Measurements from ENCODE around the gene HERC6.
"Not testable (repeated sequence)": the region's sequence is repeated elsewhere in the genome, so short reads cannot be mapped to it uniquely, and the experiment has no call there.

HERC6 gene

DNA sequence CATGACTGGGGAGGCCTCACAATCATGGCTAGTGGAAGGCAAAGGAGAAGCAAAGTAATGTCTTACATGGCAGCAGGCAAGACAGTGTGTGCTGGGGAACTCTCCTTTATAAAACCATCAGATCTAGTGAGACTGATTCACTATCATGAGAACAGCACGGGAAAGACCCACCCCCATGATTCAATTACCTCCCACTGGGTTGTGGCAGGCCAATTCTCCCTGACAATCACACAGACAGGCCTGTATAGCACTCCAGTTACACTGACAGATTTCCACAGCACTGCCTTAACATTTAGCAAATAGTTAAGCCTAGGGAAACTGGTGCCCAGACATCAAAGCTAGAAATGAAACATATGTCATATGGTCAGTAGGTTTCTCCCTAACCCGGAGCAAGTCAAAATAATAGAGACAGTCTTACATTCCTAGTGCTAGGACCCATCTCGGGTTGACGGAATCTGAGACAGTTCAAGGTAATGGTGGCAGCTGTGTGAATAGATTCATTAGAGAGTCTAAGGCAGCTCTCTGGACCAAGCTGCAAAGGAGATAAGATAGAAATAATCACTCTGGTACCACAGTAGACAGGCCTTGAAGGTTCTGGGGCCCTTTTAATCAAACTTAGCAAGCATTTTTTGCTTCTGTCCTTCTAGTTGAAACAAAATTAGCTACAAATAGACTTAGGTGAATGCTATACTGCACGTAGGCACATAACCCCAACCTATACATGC, 68.9 kb downstream of the HERC6 start:
- peak; percentile 74 for DNase-seq (ENCODE audit: low spot score)

DNA sequence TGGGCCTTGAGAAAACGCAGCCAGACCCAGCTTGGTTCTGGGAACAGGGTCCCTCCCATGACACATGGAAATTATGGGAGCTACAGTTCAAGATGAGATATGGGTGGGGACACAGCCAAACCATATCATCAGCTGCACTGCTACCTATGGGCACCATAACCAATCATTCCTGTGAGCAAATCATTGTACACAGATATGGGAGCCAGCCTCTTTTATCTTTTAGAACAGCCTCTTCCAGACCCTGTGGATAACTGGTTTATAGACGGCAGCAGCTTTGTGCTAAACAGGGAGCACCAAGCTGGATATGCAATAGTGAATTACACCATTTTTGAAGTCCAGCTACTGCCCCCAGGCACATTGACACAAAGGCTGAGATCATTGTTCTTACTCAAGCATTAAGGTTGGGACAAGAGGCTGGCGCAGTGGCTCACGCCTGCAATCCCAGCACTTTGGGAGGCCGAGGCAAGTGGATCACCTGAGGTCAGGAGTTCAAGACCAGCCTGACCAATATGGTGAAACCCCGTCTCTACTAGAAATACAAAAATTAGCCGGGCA, 69.6 kb downstream of the HERC6 start:
- not testable (repeated sequence) for DNase-seq (ENCODE audit: low spot score)

DNA sequence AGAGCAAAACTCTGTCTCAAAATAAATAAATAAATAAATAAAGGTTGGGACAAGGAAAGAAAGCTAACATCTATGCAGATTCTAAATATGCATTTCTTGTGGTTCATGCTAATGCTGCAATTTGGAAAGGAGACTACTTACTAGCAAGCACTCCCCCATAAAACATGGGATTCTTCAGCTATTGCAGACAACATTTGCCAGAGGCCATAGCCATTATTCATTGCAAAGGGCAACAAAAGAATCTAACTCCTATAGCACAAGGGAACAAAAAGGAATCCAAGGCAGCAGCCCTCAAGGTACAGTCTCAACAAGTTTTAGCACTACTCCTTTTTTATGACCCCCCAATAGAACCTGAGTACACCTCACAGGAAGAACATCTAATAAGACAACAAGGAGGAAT, 70.2 kb downstream of the HERC6 start:
- DNase-seq (ENCODE audit: low spot score) = no peak

DNA sequence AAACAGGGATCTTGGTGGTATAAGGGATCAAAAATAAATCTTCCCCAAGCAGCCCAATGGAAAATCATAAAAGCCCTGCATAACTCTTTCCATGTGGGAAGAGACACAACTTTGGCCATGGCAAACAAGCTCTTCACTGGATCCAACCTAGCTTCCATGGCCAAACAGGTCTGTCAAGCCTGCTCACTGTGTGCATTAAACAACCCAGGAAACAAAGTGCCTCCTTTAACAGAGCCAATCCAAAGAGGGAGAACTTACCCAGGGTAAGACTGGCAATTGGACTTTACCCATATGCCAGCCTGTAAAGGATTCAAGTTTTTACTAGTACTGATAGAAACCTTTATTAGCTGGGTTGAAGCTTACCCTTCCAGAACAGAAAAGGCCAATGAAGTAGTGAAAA, 70.6 kb downstream of the HERC6 start:
- no peak for DNase-seq (ENCODE audit: low spot score)

DNA sequence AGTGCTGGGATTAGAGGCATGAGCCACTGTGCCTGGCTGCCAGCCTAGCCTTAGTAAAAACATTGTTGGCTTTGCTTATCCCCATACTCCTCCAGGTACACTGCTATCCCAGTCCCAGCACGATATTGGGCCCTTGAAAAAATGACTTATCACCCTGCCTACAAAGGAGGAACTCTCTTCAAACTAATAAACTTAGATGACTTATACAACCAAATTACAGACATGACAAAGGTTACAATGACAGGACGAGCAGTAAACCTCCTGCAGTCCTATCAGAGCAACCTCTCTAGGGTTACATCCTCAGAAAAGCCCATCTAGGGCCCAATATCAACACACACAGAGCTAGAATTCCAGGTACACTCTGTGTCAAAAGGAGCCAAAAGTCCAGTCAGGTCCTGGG, 72.6 kb downstream of the HERC6 start:
- DNase-seq (ENCODE audit: low spot score) = no peak

DNA sequence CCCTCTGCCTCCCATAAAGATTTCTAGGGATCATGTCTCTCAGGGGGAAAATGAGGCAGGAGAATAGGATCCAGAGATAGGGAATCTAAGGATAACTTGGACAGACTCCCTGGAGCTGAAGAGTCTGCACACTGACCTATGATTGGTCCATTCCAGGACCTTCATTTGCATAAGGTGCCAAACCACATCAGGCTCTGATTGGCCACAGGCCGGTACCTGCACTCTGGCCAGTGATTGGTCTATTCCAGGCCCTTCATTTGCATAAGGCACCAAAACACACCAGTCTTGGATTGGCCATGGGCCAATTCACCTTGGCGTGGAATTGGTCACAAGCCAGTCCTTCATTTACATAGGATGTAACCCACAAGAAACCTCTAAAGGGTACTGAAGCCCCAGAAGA, 74.3 kb downstream of the HERC6 start:
- no peak for DNase-seq (ENCODE audit: low spot score)

DNA sequence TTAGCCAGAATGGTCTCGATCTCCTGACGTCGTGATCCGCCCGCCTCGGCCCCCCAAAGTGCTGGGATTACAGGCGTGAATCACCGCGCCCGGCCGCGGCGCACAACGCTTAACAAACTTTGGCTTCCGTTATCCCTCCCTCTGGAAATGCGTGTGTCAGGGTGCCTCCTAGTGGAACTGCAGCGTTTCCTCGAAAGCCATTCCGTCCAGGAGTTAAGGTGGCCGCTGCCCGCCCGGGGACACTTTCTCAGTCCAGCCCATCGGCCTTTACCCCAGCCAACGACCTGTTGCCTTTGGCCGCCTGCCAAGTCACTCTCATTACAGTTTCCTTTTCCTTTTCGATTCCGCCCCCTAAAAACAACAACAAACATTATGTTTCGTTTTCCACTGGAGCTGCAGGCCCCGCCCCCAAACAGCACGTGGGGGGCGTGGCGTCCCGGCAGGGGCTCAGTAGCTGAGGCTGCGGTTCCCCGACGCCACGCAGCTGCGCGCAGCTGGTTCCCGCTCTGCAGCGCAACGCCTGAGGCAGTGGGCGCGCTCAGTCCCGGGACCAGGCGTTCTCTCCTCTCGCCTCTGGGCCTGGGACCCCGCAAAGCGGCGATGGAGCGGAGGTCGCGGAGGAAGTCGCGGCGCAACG, 78.1 kb downstream of the HERC6 start, which contains the start of gene HERC5:
Gene HERC5 (plus strand): TSS at position 450 of the 637 bp plus-strand sequence. CDS start 151 bp downstream, at position 601.
- DNase-seq (ENCODE audit: low spot score) = peak; percentile 94

DNA sequence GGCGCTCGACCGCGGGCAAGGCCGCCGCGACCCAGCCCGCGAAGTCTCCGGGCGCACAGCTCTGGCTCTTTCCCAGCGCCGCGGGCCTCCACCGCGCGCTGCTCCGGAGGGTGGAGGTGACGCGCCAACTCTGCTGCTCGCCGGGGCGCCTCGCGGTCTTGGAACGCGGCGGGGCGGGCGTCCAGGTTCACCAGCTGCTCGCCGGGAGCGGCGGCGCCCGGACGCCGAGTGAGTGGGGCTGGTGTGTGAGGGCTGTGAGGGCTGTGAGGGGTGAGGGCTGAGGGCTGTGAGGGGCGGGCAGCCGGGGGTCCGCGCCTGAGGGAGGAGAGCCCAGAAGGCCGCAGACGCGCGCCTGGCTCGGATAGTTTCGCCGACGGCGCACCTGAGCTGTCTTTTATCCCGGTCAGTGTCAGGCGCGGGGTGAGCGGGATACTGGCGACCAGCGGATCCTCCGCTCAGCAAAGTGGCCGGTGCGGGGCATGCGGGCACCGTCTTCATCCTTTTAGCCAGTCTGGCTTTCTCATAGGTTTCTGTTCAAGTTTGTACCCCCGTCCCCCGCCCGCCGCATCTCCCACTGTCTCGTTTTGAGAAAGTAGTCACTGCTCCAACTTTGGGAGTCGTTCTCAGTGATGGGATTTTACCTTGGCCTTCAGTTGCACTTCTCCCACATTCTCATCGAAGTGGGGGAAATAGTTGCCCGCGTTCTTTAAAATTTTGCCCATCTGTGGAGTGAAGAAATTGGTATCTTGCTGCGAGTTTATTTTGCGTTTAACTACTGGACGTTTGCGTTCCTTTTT, 78.9 kb downstream of the HERC6 start:
- peak; percentile 39 for DNase-seq (ENCODE audit: low spot score)

DNA sequence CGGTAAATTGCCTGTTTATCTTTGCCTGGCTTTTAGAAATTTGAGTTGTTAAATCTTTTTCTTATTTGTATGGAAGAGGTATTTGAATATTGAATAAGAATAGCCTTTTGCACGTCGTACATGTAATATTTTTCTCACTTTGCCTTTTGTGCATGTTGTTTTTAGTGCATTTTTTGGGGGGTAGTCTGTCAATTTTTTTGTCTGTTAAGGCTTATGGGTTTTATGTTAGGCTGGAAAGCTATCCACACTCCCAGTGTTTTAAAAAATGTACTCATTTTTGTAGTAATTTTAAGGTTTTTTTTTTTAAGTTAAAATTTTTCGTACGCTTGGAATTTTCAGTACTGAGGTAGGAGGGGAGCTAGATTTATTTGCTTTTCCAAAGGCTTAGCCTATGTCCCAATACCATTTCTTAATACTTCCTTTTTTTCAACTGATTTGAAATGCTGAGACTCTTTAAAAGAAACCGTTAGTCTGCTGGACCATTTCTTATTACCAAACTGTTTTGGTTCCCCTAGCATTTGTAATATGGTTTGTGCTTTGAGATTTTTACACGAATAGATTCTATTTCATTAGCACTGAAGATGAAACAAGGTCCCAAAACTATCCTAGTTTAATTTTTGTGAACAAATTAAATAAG, 79.6 kb downstream of the HERC6 start:
- DNase-seq (ENCODE audit: low spot score) = no peak

DNA sequence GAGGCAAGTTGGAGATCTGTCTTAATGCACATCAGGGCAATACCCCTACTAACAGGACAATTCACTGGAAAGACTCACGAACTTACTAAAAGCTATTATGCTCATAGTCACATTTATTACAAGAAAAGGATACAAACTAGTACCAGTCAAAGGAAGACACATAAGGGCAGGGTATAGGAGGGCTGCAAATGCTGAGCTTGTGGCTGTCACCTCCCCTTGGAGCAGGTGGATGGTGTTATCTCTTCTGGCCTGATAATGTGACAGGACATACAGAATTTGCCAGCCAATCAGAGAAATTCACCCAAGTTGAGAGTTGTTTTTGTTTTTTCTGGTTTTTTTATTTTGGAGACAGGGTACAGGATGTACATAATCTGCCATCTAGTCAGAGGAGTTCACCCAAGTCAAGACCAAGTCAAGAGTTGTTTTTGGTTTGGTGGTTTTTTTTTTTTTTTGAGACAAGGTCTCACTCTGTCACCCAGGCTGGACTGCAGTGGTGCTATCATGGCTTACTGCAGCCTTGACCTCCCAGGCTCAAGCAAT, 87.1 kb downstream of the HERC6 start:
- DNase-seq (ENCODE audit: low spot score) = no peak

DNA sequence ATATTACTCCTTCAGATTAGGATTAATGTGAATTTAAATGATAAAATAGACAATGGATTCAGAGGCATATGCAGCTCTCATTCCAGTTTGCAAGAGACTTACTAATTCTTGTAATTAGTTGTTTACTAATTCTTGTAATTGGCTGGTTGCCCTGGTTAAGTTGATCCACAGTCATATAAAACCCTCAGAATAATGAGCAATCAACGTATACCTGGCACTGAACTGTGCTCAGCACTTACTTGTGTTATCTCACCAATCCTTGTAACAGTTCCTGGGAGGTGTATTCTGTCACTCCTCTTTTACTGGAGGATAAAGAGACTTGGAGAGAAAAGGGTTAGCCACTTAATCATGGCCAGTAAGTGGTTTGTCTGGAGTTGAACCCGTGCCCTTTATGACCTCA, 88.7 kb downstream of the HERC6 start:
- no peak for DNase-seq (ENCODE audit: low spot score)

DNA sequence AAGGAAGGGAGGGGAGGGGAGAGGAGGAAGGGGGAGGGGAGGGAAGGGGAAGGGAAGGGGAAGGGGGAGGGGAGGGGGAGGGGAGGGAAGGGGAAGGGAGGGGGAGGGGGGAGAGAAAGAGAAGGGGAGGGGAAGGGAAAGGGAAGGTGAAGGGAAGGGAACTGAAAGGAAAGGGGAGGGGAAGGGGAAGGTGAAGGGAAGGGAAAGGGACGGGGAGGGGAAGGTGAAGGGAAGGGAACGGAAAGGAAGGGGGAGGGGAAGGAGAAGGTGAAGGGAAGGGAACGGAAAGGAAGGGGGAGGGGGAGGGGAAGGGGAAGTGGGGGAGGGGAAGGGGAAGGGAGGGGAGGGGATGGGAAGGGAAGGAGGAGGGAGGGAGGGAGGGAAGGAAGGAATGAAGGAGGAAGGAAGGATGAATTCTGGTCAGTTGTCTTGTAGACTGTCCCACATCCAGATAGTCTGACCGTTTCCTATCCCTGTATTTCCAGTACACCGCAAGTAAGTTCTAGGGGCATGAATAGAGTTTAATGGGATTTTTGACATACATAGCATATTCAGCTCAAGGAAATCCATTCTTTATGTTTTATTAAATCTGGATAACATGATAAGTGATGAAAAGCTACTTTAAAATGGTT, 98.7 kb downstream of the HERC6 start:
- DNase-seq (ENCODE audit: low spot score) = no peak

DNA sequence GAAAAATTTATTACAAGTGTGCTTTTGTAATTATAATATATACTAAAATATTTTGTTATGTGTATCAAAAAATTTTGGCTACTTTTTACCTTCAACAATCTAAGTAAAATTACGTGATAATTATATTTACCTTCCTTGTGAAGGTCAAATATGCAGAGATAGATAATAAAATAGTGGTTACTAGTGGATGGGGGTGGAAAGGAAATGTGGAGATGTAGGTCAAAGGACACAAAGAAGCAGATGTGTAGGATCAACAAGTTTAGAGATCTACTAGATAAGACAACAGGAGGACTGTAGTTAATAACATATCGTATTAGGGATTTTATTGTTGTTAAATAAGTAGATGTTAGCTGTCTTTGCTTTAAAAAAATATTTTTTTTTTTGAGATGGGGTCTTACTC, 99.6 kb downstream of the HERC6 start:
- DNase-seq (ENCODE audit: low spot score) = no peak

DNA sequence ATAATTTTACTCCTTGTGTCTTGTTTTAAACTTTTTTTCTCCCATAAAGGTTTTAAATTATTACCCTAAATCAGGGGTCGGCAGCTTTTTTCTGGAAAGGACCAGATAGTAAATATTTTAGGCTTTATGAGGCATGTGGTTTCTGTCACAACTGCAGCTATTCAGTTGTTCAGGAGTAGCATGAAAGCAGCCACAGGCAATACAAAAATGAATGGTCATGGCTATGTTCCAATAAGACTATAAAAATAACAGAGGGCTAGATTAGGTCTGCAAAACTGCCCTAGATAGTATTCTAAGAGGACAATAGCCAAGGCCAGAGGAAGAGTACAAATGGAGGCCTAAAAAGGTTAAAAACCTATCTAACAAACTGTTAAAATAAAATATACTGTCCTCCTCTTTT, 102.9 kb downstream of the HERC6 start:
- DNase-seq (ENCODE audit: low spot score) = no peak

DNA sequence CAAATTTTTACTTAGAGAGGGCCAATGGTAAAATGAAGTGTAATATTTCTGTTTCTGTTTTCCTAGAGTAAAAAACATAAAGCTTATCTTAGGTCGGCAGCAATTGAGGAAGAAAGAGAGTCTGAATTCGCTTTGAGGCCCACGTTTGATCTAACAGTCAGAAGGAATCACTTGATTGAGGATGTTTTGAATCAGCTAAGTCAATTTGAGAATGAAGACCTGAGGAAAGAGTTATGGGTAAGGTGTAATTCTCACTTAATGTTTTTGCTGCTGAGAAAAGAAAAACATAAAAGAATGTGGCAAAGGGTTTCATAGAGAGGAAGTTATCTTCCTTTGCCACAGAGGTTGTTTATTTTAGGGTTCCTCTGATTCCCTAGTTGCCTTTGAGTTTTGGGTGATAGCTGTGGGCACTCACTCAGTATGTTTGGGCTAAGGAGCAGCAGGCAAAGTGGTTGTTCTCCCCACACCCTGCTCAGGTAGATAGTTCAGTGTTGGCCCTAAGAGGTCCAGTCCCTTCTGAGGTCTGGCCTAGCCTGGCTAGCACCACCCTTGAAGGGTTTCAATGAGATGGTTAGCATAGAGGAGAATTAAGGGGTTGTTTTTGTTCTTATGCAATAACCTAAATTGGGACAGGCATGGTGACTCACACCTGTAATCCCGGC, 110.6 kb downstream of the HERC6 start:
- DNase-seq (ENCODE audit: low spot score) = no peak
